ENCODE measurements around the gene GPR141. TPM values are rescaled to one million over a fixed set of nuclear protein-coding genes. Genes with fewer than 3 reads are reported as not detected.

The GPR141 gene
- total and polyA plus RNA-seq, 7 donors, result 0.82 to 1.2 (median 1.2) TPM; not detected in 4

- TF ChIP-seq CTCF (IDR thresholded peaks at IDR 0.05) (no peak), POLR2A (IDR thresholded peaks at IDR 0.05) (no peak), EP300 (IDR thresholded peaks at IDR 0.05) (no peak), POLR2AphosphoS5 (IDR thresholded peaks at IDR 0.05) (no peak)
- H3K4me3 ChIP-seq, result no peak overlapping the region
- no peaks in the 10 kb centered on the region for H3K27me3 ChIP-seq
- H3K4me1 ChIP-seq, result no peaks in the 10 kb centered on the region
- intact Hi-C loops (cut with DNase I), result no loop called here
- no peaks in the 10 kb centered on the region for H3K36me3 ChIP-seq
- H3K9me3 ChIP-seq, result no peaks in the 10 kb centered on the region
- WGBS, 2 donors, result 73 to 89% methylated on average over 4 of the region's 4 CpGs
- H3K27ac ChIP-seq, result no peak overlapping the region
- DNase-seq, result no peak
Observed at GRCh38 chr7:37660614-37661013, 23.0 kb upstream of the GPR141 start.

GRCh38 chr7:37663693-37664092 lies 19.9 kb upstream of the GPR141 start:
- Histone ChIP-seq H3K27me3 (no peaks in the 10 kb centered on the region), H3K4me3 (no peak overlapping the region), H3K36me3 (no peaks in the 10 kb centered on the region), H3K4me1 (no peaks in the 10 kb centered on the region), H3K9me3 (no peaks in the 10 kb centered on the region), H3K27ac (no peak overlapping the region)
- intact Hi-C loops (cut with DNase I), result no loop called here
- TF ChIP-seq EP300 (IDR thresholded peaks at IDR 0.05) (no peak), POLR2AphosphoS5 (IDR thresholded peaks at IDR 0.05) (no peak), CTCF (IDR thresholded peaks at IDR 0.05) (no peak), POLR2A (IDR thresholded peaks at IDR 0.05) (no peak)
- WGBS, 2 donors, result 55 to 87% methylated on average over 4 of the region's 4 CpGs
- DNase-seq, result no peak

- WGBS, 2 donors, result 67 to 72% methylated on average over 6 of the region's 6 CpGs
- intact Hi-C loops (cut with DNase I), result no loop called here
- DNase-seq, result no peak
- no peak for TF ChIP-seq POLR2AphosphoS5 (IDR thresholded peaks at IDR 0.05)
- no peak for TF ChIP-seq POLR2A (IDR thresholded peaks at IDR 0.05)
- TF ChIP-seq EP300 (IDR thresholded peaks at IDR 0.05), result no peak
- TF ChIP-seq CTCF (IDR thresholded peaks at IDR 0.05), result no peak
- Histone ChIP-seq H3K36me3 (no peaks in the 10 kb centered on the region), H3K27me3 (no peaks in the 10 kb centered on the region), H3K9me3 (no peaks in the 10 kb centered on the region), H3K27ac (no peak overlapping the region), H3K4me3 (no peak overlapping the region), H3K4me1 (no peaks in the 10 kb centered on the region)
Observed at GRCh38 chr7:37665352-37666022, 18.1 kb upstream of the GPR141 start.

GRCh38 chr7:37666026-37666799 lies 17.4 kb upstream of the GPR141 start:
- 55 to 59% methylated on average over 8 of the region's 8 CpGs for WGBS, 2 donors
- TF ChIP-seq EP300 (IDR thresholded peaks at IDR 0.05) (no peak), POLR2A (IDR thresholded peaks at IDR 0.05) (no peak), POLR2AphosphoS5 (IDR thresholded peaks at IDR 0.05) (no peak), CTCF (IDR thresholded peaks at IDR 0.05) (no peak)
- no peak overlapping the region for H3K4me3 ChIP-seq
- no peaks in the 10 kb centered on the region for H3K4me1 ChIP-seq
- no peaks in the 10 kb centered on the region for H3K27me3 ChIP-seq
- intact Hi-C loops (cut with DNase I), result no loop called here
- H3K27ac ChIP-seq, result no peak overlapping the region
- DNase-seq, result no peak
- no peaks in the 10 kb centered on the region for H3K9me3 ChIP-seq
- H3K36me3 ChIP-seq, result no peaks in the 10 kb centered on the region

Measured in sigmoid colon (tissue), 7 donors.